ENCODE results near the gene DPM3. TPM values are rescaled to one million over a fixed set of nuclear protein-coding genes. Genes with fewer than 3 reads are reported as not detected.

Gene DPM3
- total and polyA plus RNA-seq, 2 of the 13 experiments (the other 11 are each of a cell fraction or from before 2014, with no cell fraction given), result 23.2 to 53.4 TPM

DNA sequence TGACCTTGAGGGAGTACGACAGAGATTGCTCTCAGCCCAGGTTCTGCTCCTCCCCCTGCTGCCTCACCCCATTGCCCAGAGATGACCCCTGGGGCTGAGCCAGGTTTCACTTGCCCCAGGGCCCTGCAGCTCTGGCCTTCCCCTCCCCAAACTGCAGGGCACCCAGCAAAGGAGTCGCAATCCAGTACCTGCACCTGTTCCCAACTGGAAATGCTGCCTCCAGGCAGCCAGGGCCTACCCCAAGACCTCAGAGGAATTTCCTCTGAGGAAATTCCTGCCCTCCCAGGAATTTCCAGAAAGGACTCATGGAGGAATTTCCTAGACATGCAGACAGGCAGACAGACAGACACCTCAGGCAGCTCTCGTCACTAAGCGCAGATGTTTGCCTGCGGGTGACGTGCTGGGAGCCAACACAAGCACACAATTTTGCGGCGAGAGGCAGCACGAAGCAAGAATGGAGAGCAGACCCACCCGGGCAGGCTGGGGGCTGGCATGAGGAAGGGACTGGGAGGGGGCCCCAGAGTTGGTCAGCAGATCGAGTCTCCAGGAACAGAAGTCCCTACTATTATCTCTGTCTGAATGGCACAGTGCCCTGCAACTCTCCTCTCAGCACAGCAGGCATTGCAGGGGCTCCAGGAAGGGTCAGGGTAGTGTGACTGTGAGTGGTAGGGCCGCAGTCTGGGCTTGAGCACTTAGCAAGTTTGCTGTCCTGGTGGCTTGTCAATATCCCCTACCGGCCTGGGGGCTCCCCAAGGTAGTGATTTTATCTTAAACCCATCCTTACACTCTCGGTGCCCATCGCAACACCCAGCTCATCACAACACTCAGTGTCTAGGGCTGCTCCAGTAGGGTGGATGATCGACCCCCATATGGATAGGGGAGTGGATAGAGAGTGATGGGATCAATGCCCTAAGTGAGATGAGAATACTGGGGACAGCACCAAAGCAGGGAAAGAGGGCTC is 15.5 kb downstream of the DPM3 start (continued):
- TF ChIP-seq, protein P1, sequence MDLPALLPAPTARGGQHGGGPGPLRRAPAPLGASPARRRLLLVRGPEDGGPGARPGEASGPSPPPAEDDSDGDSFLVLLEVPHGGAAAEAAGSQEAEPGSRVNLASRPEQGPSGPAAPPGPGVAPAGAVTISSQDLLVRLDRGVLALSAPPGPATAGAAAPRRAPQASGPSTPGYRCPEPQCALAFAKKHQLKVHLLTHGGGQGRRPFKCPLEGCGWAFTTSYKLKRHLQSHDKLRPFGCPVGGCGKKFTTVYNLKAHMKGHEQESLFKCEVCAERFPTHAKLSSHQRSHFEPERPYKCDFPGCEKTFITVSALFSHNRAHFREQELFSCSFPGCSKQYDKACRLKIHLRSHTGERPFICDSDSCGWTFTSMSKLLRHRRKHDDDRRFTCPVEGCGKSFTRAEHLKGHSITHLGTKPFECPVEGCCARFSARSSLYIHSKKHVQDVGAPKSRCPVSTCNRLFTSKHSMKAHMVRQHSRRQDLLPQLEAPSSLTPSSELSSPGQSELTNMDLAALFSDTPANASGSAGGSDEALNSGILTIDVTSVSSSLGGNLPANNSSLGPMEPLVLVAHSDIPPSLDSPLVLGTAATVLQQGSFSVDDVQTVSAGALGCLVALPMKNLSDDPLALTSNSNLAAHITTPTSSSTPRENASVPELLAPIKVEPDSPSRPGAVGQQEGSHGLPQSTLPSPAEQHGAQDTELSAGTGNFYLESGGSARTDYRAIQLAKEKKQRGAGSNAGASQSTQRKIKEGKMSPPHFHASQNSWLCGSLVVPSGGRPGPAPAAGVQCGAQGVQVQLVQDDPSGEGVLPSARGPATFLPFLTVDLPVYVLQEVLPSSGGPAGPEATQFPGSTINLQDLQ (CRISPR knock-in tag; IDR thresholded peaks at IDR 0.05), result 0 out of 2 replicates have a peak, but pooled peaks have one; percentile 42
- TF ChIP-seq ZKSCAN1 (IDR thresholded peaks at IDR 0.05; ENCODE audit: low read length) (no peak), ZNF180 (CRISPR knock-in tag; IDR thresholded peaks at IDR 0.05; ENCODE audit: borderline replicate concordance, low read depth) (no peak), ZNF850 (CRISPR knock-in tag; conservative IDR thresholded peaks at IDR 0.05) (no peak), SP5 (CRISPR knock-in tag; IDR thresholded peaks at IDR 0.05; ENCODE audit: borderline replicate concordance, low read depth) (peak; percentile 65), ZNF136 (CRISPR knock-in tag; IDR thresholded peaks at IDR 0.05; ENCODE audit: low read depth) (no peak), ARHGAP35 (CRISPR knock-in tag; IDR thresholded peaks at IDR 0.05; ENCODE audit: borderline replicate concordance) (no peak), RFXANK (CRISPR knock-in tag; IDR thresholded peaks at IDR 0.05) (no peak), ARNT2 (CRISPR knock-in tag; IDR thresholded peaks at IDR 0.05; ENCODE audit: low read depth) (no peak; the same call in 1 of the 2 replicates), CHD2 (IDR thresholded peaks at IDR 0.05; ENCODE audit: low read depth, low read length) (no peak), ZNF430 (CRISPR knock-in tag; IDR thresholded peaks at IDR 0.05) (0 out of 2 replicates have a peak, but pooled peaks have one; percentile 7), ZNF468 (CRISPR knock-in tag; IDR thresholded peaks at IDR 0.05) (no peak), ZNF317 (CRISPR knock-in tag; IDR thresholded peaks at IDR 0.05) (no peak), ZSCAN9 (CRISPR knock-in tag; IDR thresholded peaks at IDR 0.05; ENCODE audit: borderline replicate concordance) (no peak), MIER3 (CRISPR knock-in tag; IDR thresholded peaks at IDR 0.05; ENCODE audit: borderline replicate concordance) (no peak), ATF1 (CRISPR knock-in tag; IDR thresholded peaks at IDR 0.05) (no peak), EED (CRISPR knock-in tag; IDR thresholded peaks at IDR 0.05) (no peak), RELA (CRISPR knock-in tag; IDR thresholded peaks at IDR 0.05) (no peak), ZFP62 (CRISPR knock-in tag; IDR thresholded peaks at IDR 0.05) (no peak), ZNF652 (CRISPR knock-in tag; IDR thresholded peaks at IDR 0.05; ENCODE audit: borderline replicate concordance, low read depth) (no peak), GFI1 (CRISPR knock-in tag; IDR thresholded peaks at IDR 0.05; ENCODE audit: borderline replicate concordance) (peak; percentile 63; the same call in 1 of the 2 replicates), PHB2 (IDR thresholded peaks at IDR 0.05; ENCODE audit: partially characterized antibody) (no peak), RFX3 (CRISPR knock-in tag; IDR thresholded peaks at IDR 0.05) (no peak)
- TF ChIP-seq, protein P2, sequence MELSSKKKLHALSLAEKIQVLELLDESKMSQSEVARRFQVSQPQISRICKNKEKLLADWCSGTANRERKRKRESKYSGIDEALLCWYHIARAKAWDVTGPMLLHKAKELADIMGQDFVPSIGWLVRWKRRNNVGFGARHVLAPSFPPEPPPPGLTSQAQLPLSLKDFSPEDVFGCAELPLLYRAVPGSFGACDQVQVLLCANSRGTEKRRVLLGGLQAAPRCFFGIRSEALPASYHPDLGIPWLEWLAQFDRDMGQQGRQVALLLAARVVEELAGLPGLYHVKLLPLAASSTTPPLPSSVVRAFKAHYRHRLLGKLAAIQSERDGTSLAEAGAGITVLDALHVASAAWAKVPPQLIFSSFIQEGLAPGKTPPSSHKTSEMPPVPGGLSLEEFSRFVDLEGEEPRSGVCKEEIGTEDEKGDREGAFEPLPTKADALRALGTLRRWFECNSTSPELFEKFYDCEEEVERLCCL (CRISPR knock-in tag; IDR thresholded peaks at IDR 0.05; ENCODE audit: borderline replicate concordance), result no peak
- TF ChIP-seq, protein P3, sequence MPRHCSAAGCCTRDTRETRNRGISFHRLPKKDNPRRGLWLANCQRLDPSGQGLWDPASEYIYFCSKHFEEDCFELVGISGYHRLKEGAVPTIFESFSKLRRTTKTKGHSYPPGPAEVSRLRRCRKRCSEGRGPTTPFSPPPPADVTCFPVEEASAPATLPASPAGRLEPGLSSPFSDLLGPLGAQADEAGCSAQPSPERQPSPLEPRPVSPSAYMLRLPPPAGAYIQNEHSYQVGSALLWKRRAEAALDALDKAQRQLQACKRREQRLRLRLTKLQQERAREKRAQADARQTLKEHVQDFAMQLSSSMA (CRISPR knock-in tag; IDR thresholded peaks at IDR 0.05), result no peak
- TF ChIP-seq, protein P4, sequence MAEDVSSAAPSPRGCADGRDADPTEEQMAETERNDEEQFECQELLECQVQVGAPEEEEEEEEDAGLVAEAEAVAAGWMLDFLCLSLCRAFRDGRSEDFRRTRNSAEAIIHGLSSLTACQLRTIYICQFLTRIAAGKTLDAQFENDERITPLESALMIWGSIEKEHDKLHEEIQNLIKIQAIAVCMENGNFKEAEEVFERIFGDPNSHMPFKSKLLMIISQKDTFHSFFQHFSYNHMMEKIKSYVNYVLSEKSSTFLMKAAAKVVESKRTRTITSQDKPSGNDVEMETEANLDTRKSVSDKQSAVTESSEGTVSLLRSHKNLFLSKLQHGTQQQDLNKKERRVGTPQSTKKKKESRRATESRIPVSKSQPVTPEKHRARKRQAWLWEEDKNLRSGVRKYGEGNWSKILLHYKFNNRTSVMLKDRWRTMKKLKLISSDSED (CRISPR knock-in tag; IDR thresholded peaks at IDR 0.05), result no peak
